Ovary (tissue), 9 donors: ENCODE data around the gene MRRF. TPM values are rescaled to one million over a fixed set of nuclear protein-coding genes. Genes with fewer than 3 reads are reported as not detected.

Experiments used
- DNase-seq, 5 donors: peaks; one replicate each; pipeline ENCODE4 v3.0.0-alpha.2; 2019 to 2020
- H3K27ac ChIP-seq, 2 donors: fragments of 200-600 bp; one replicate each; pipeline versions ENCODE4 v1.5.1 to v1.8.0; 2019 to 2022
- H3K27me3 ChIP-seq: fragments of 200-600 bp; one replicate; pipeline ENCODE4 v1.8.0; 2022
- H3K36me3 ChIP-seq: fragments of 200-600 bp; sonication (generic); one replicate; pipeline ENCODE4 v1.5.1; 2019
- H3K4me1 ChIP-seq: one replicate; pipeline ENCODE4 v1.8.1; 2013; ENCODE audit warnings: mild to moderate bottlenecking, moderate library complexity; ENCODE audit not compliant: insufficient read depth
- H3K4me3 ChIP-seq: fragments of 200-600 bp; sonication (generic); one replicate; pipeline ENCODE4 v1.5.1; 2017
- H3K9me3 ChIP-seq, 2 donors: fragments of 200-600 bp in 1 of 2; sonication (generic) in 1 of 2; one replicate each; pipeline versions ENCODE4 v1.5.1 to v1.8.1; 2013 to 2019; ENCODE audit warnings: mild to moderate bottlenecking in 1 of 2, moderate library complexity in 1 of 2
- CTCF ChIP-seq, 3 donors: fragments of 450-650 bp in 2 of 3; fragments of 200-600 bp in 1 of 3; IDR thresholded peaks; one replicate each; pipeline versions ENCODE4 v1.5.1 to v1.8.0; 2016 to 2022; ENCODE audit warnings: antibody characterized with exemption in 3 of 3, mild to moderate bottlenecking in 1 of 3
- EP300 ChIP-seq: sonication (generic); formaldehyde crosslinking; IDR thresholded peaks from one replicate; pipeline ENCODE4 v1.6.1; 2017; ENCODE audit warnings: antibody characterized with exemption
- POLR2A ChIP-seq: fragments of 450-650 bp; IDR thresholded peaks from one replicate; pipeline ENCODE4 v1.6.1; 2017; ENCODE audit warnings: antibody characterized with exemption, mild to moderate bottlenecking, moderate library complexity
- WGBS, 3 donors: extraction: QIAGEN DNeasy Blood & Tissue Kit in 1 of 3; methylation state at CpG; one replicate each; pipeline versions ENCODE4 v1.1.5 to v1.1.7; 2013 to 2017; 5-methylcytosine and 5-hydroxymethylcytosine counted together
- intact Hi-C, 4 donors: fragments of 100-400 bp; cut with DNase I; formaldehyde crosslinking; loops; one replicate each; pipeline versions ENCODE4 v1.11.0 to v1.15.1; 2022 to 2023
- polyA plus RNA-seq, 2 donors: library from polyadenylated mRNA; stranded (reverse); fragments of 200-250 nt in 1 of 2; fragments of 350-450 nt in 1 of 2; fragmentation: Illumina TruSeq in 1 of 2; extraction: RNeasy Lipid Tissue Mini Kit (QIAGEN cat#74804) in 1 of 2; gene quantifications; one replicate each; pipeline ENCODE4 v1.2.3, GENCODE V29; 2013 to 2014
- total RNA-seq, 7 donors: library from RNA; depleted of rRNA in 2 of 7; stranded (reverse); fragments of >200 nt in 2 of 7; fragmentation: NEBNext Ultra II Directional in 3 of 7; extraction: Animal tissue kit (Norgen Biotek cat#: 25700) in 3 of 7; gene quantifications; one replicate each; pipeline versions ENCODE4 v1.1.0 to v1.2.4, GENCODE V29; 2016 to 2023
- donor health status: DM: no; HTN: no; CAD: no; lungs with moderate emphysema.
- donor health status: DM: no; HTN: no; CAD: no.
- donor health status: Bipolar disorder and iron deficiency.
- donor health status: DM: yes; HTN: yes; CAD: no.
- donor health status: DM: no; HTN: no; CAD: no.
- donor health status: DM: yes; HTN: yes; CAD: no.

MRRF gene
- total and polyA plus RNA-seq, 9 donors: 15.6 to 29.8 (median 22.2) TPM

GRCh38 chr9:122338994-122339393, 74.3 kb downstream of the MRRF start:
- no peaks in the 10 kb centered on the region for H3K9me3 ChIP-seq
- no peaks in the 10 kb centered on the region for H3K36me3 ChIP-seq
- no peak for TF ChIP-seq POLR2A
- TF ChIP-seq CTCF (IDR thresholded peaks at IDR 0.05): no peak
- TF ChIP-seq EP300: no peak
- no peaks in the 10 kb centered on the region for H3K27me3 ChIP-seq
- no peak overlapping the region for H3K4me3 ChIP-seq
- 35 to 54% (median 48%) methylated on average over 3 of the region's 3 CpGs for WGBS, 3 donors
- no peak for DNase-seq
- no peak overlapping the region for H3K27ac ChIP-seq
- intact Hi-C loops: no loop called here
- no peaks in the 10 kb centered on the region for H3K4me1 ChIP-seq

GRCh38 chr9:122339579-122339978, 74.9 kb downstream of the MRRF start:
- intact Hi-C loops: no loop called here
- H3K9me3 ChIP-seq: no peaks in the 10 kb centered on the region
- no peaks in the 10 kb centered on the region for H3K4me1 ChIP-seq
- no peak for DNase-seq
- H3K27ac ChIP-seq: no peak overlapping the region
- no peak overlapping the region for H3K4me3 ChIP-seq
- H3K27me3 ChIP-seq: no peaks in the 10 kb centered on the region
- TF ChIP-seq POLR2A (no peak), EP300 (no peak), CTCF (IDR thresholded peaks at IDR 0.05) (no peak)
- WGBS, 3 donors: 66 to 75% (median 67%) methylated on average over 5 of the region's 5 CpGs
- H3K36me3 ChIP-seq: no peaks in the 10 kb centered on the region

- no peak for DNase-seq
- Histone ChIP-seq H3K27ac (no peak overlapping the region), H3K4me1 (no peaks in the 10 kb centered on the region), H3K27me3 (no peaks in the 10 kb centered on the region), H3K36me3 (no peaks in the 10 kb centered on the region), H3K4me3 (no peak overlapping the region), H3K9me3 (no peaks in the 10 kb centered on the region)
- TF ChIP-seq CTCF (IDR thresholded peaks at IDR 0.05) (no peak), EP300 (no peak), POLR2A (no peak)
- intact Hi-C loops: loop anchor here in 1 of 4 donors (10.0 kb wide), 1 partner anchor 125 kb away; no protein-coding TSS in a partner anchor
- 56 to 64% (median 58%) methylated on average over 6 of the region's 6 CpGs for WGBS, 3 donors
These were observed 75.5 kb downstream of the MRRF start for GRCh38 chr9:122340161-122340560.

GRCh38 chr9:122342323-122343050, 77.8 kb downstream of the MRRF start:
- 65 to 69% (median 67%) methylated on average over 15 of the region's 15 CpGs for WGBS, 3 donors
- no peak for DNase-seq

More at GRCh38 chr9:122342323-122343050, 77.8 kb downstream of the MRRF start:
- Histone ChIP-seq H3K4me1 (peaks cover 2% of the 10 kb centered on the region), H3K36me3 (no peaks in the 10 kb centered on the region), H3K27ac (no peak overlapping the region), H3K27me3 (no peaks in the 10 kb centered on the region), H3K4me3 (no peak overlapping the region), H3K9me3 (no peaks in the 10 kb centered on the region)
- intact Hi-C loops: loop anchor here in 1 of 4 donors (10.0 kb wide), 1 partner anchor 128 kb away; no protein-coding TSS in a partner anchor
- TF ChIP-seq POLR2A (no peak), EP300 (no peak), CTCF (IDR thresholded peaks at IDR 0.05) (no peak)
